H7 (cell line): ENCODE data around the gene BEST4. TPM values are rescaled to one million over a fixed set of nuclear protein-coding genes. Genes with fewer than 3 reads are reported as not detected.
"Not testable (repeated sequence)": the region's sequence is repeated elsewhere in the genome, so short reads cannot be mapped to it uniquely, and the experiment has no call there.

Experiments used
- DNase-seq: peaks from one replicate; pipeline ENCODE4 v3.0.0; 2012
- H3K27me3 ChIP-seq: 2 replicates; pipeline ENCODE4 v1.6.0; 2011; ENCODE audit warnings: mild to moderate bottlenecking, low read length; ENCODE audit not compliant: control insufficient read depth, insufficient read depth
- H3K36me3 ChIP-seq: replicated peaks from 2 replicates; pipeline ENCODE4 v1.5.1; 2011; ENCODE audit warnings: low read length; ENCODE audit not compliant: control insufficient read depth, insufficient read depth
- H3K4me3 ChIP-seq: 2 replicates; pipeline ENCODE4 v1.5.1; 2011; ENCODE audit warnings: low read depth, mild to moderate bottlenecking, control low read depth, low read length, moderate library complexity; ENCODE audit not compliant: insufficient read depth
- total RNA-seq: library from RNA; depleted of rRNA; stranded (reverse); fragments of >200 nt; shearing (Covaris generic); gene quantifications from 2 replicates; pipeline ENCODE4 v1.2.3, GENCODE V29; 2014

The BEST4 gene
- total RNA-seq, 1 experiment from 2014 or later, result 0.80 TPM

DNA sequence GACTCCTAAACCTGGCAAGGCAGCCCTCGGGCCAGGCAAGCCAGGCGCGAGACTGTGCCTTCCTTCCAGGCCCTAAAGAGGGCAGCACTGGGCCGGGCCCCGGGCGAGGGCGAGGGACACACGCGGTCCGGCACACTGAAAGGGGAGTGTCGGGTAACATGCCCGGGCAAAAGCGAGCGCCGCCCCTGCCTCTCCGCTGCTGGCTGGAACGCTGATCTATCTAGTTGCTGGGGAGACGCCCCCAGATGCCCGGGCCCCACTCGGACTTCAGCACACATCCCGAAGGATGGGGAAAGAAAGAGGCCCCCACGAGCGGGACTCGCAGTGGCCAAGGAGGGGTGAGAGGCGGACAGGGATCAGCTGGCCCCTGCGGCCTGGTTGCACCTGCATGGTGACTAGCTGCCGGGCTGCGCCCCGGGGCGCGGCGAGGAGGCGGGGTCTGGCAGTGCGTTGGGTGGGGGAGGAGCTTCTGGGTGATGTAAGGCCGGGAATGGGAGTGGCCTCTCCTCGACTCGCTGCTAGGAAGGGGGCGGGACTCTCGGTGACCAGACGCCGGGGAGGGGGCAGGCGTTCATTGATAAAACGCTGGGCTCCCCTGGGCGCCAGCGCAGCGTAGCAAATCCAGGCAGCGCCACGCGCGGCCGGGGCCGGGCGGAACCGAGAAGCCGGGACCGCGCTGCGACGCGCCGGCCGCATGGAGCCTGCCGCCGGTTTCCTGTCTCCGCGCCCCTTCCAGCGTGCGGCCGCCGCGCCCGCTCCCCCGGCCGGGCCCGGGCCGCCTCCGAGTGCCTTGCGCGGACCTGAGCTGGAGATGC, 12.0 kb upstream of the BEST4 start, which contains the start of gene PLK3:
TSS of gene PLK3 (plus strand) at position 608 of the 815 bp plus-strand sequence. CDS start at position 695, 87 bp downstream.
- H3K36me3 ChIP-seq, result peaks cover 16% of the 10 kb centered on the region
- peak; percentile 97 for DNase-seq
- peaks cover 6% of the 10 kb centered on the region; the same call in 1 of the 2 replicates for H3K27me3 ChIP-seq
- H3K4me3 ChIP-seq, result peak within 1 kb of the TSS; percentile 84

DNA sequence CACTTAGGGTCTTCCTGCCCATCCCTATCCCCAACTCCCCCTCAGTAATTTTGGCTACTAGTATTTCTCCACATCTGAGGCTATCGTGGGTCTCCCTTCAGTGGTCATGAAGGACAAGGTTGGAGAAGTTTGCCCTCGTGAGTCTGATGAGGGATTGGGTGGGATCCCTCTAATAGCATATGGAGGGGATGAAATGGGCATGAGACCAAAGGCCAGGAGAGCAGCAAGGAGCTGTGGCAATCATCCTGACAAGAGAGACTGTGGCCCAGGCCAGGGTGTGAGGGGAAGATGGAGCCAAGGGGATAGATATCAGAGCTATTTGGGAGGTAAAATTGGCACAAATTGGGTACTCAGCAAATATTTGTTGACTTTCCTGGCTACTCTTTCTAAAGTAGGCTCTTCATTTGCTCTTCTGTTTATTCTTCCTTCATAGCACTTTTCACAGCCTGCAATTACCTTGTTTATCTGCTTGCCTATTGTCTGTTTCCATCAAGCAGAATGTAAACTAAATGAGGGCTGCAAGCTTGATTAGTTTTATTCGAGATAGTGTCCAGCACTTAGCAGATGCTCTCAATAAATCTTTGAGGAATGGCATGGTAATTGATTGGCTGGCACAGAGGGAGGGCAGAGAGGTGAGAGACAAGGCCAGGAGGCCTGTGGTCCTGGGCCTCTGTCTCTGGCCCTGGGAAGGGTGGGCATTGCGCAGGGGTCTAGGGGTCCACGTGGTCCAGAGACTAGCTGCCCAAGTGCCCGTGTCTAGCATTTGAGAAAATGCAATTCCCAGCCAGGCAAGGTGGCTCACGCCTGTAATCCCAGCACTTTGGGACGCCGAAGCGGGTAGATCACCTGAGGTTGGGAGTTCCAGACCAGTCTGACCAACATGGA, 10.8 kb upstream of the BEST4 start:
- peaks cover 13% of the 10 kb centered on the region for H3K36me3 ChIP-seq
- H3K27me3 ChIP-seq, result peaks cover 6% of the 10 kb centered on the region; the same call in 1 of the 2 replicates
- no peak for DNase-seq
- H3K4me3 ChIP-seq, result no peak overlapping the region

DNA sequence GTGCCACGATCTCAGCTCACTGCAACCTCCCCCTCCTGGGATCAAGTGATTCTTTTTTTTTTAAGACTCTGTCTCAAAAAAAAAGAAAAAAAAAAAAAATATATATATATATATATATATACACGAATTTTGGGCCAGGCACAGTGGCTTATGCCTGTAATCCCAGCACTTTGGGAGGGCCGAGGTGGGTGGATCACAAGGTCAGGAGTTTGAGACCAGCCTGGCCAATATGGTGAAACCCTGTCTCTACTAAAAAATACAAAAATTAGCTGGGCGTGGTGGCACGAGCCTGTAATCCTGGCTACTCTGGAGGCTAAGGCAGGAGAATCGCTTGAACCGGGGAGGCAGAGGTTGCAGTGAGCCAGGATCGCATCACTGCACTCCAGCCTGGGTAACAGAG, 9.9 kb upstream of the BEST4 start:
- not testable (repeated sequence) for DNase-seq, H3K4me3 ChIP-seq, H3K36me3 ChIP-seq, H3K27me3 ChIP-seq

DNA sequence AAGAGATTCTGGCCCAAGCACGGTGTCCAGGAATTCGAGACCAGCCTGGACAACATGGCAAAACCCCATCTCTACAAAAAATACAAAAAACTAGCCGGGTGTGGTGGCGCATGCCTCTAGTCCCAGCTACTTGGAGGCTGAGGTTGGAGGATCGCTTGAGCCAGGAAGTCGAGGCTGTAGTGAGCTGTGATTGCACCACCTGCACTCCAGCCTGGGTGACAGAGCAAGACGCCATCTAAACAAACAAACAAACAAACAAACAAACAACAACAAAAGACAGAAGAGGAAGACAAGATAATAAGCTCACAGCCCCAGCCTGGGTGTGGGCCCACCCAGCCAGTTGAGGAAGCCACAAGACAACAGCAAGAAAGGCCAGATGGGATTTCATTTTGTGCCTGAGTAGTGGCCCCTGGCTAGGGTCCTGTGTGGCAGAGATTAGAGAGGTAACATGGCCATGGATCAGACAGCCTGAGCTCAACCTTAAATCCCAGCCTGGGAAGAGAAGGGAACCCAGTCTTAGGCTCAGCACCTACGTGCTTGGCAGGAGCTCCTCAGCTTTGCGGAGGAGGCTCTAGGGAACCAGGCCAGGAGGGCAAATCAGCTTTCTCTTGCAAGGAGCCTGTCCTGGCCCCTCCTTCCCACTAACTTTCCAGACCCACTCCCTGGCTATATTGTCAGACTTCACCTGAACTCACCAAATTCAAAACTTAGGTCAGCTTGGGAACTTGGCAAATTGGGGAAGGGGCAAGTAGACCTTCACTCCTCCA, 4.9 kb upstream of the BEST4 start:
- no peak overlapping the region for H3K4me3 ChIP-seq
- H3K36me3 ChIP-seq, result no peaks in the 10 kb centered on the region
- no peaks in the 10 kb centered on the region for H3K27me3 ChIP-seq
- no peak for DNase-seq

DNA sequence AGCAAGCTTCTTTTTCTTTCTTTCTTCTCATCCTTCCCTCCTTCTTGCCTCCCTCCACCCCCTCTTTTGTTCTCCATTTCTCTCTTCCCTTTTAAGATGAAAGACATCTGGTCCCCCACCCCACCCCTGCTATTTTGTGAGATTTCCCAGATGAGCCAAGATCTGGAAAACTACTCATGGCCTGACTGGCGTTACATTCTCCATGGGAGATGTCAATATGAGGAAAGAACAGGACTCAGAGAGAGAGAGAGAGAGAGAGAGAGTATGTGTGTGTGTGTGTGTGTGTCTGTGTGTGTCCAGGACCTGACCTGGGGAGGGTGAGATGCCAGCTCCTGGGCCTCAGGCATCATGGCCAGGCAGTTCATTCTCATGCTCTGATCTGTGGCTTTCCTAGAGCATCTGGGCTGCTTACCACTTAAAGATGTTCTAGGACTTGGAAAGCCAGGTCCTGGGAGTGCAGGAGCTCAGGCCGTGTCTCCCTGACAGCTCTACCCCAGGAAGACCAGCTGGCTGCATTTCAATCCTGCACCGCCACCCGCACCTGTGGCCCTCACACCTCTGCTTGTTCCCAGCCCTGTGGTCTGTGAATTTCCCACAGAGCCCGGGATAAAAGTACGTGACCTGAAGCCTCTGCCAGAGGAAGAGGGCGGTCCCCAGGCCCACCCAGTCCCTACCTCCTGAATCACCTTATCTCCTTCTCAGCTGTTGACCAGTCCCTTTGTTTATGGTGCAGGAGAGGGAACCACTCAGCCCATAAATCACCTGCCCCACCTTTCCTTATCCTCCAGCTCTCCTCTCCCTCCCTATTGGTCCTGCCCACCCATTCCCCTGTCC, 3.2 kb upstream of the BEST4 start:
- DNase-seq, result no peak
- Histone ChIP-seq H3K36me3 (no peaks in the 10 kb centered on the region), H3K4me3 (no peak overlapping the region), H3K27me3 (peaks cover 8% of the 10 kb centered on the region)

DNA sequence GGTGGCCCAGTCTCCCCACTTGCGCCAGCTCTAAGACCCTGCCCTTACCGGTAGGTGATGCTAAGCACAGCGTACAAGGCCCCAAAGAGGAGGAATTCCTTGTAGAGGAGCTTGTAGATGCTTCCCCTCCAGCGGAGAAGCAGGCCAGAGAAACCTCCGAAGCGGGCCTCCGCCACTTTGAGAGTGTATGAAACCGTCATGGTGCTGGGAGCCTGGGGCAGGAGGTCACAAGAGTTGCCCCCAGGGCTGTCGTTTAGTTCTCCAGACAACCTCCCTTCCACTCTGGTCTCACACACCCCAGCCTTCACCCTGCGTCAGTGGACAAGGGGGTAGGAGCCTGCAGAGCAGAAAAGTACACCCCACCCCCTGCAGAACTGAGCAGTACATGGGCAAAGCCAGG, 464 bp downstream of the BEST4 start:
- no peak for DNase-seq
- Histone ChIP-seq H3K4me3 (no peak overlapping the region), H3K27me3 (peaks cover 23% of the 10 kb centered on the region), H3K36me3 (no peaks in the 10 kb centered on the region)

DNA sequence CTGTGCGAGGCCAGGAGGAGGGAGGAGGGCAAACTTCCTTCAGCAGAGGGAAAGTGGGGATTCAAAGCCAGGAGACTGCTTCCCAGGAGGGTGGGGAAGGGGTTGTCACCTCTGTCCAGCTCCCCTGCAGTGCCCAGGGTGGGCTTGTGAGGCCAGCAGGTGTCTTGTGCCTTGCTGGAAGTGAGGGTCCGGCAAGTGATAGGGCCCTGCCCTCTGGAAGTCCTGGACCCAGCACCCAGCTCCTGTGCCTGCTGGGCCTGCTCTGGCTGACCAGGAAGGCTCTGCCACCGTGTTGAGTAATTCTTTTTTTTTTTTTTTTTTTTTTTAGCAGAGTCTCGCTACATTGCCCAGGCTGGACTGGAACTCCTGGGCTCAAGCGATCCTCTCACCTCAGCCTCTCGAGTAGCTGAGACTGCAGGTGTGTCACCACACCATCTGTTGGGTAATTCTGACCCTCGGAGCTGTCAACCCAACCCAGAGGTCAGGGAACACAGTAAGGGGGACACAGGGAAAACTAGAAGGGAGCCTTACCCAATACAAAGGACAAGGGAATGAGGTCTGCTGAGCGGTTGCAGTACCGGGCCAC, 1.0 kb downstream of the BEST4 start:
- Histone ChIP-seq H3K4me3 (peak overlapping the region; percentile 54), H3K27me3 (peaks cover 23% of the 10 kb centered on the region), H3K36me3 (no peaks in the 10 kb centered on the region)
- no peak for DNase-seq

DNA sequence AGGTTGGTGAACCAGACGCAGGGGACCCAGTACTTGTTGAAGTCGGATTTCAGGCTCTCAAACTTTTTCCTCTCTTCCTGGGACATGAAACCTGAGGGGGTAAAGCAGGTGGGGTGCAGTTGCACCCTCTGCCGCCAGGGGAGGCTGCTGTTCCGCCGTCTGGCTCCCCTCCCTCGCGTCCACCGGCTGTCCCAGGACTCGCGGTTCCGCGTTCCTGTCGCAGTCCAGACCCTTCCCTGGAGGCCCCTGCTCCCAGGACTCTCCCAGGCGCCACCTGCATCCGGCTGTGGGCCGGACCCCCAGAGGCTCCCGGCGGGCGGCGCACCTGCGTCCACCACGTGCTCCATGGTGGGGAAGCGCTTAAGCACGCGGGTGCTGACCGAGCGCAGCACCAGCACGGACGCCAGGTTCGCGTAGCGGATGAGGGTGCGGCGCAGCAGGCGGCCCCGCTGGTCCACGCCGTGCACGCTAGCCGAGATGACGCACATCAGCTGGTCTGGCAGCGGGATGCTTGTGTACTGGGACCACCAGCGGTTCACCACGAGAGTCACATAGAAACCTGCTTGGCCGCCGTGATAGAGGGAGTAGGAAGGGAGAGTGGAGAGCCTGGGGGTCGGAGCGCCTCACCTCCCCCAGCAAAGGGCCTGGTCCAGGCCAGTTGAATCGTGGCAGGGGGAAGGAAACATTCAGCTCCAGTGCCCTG, 1.7 kb downstream of the BEST4 start:
- DNase-seq, result peak; percentile 92

DNA sequence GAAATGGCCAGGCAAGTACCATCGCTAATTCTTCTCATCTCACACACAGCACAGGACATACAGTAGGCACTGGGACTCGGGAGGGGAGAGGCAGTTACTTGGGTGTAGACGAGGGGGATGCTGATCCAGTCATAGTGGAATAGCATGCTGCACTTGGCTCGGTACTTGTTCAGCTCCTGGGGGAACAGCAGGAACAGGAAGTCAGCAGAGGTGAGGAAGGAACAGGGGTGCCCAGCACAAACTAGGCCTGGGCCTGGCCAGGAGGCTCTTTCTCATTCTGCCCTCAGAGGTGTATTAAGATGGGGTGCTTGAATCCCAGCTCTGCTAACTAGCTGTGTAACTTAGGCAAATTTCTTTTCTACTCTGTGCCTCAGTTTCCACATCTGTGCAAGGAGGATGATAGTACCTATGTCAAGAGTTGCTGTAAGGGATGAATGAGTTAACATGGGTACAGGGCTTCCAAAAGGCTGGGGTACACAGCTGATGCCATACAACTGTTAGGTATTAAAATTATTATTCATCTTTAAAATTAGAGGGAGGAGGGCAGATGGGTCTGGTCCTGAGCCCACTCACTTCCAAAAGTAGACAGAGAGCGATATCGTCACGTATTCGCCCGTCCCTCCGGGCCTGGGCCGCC, 2.4 kb downstream of the BEST4 start:
- Histone ChIP-seq H3K27me3 (peaks cover 23% of the 10 kb centered on the region), H3K36me3 (no peaks in the 10 kb centered on the region), H3K4me3 (peak overlapping the region; percentile 54)
- no peak for DNase-seq

More for the DNA sequence above, 1.7 kb downstream of the BEST4 start:
- Histone ChIP-seq H3K4me3 (peak overlapping the region; percentile 54), H3K27me3 (peaks cover 23% of the 10 kb centered on the region), H3K36me3 (no peaks in the 10 kb centered on the region)

DNA sequence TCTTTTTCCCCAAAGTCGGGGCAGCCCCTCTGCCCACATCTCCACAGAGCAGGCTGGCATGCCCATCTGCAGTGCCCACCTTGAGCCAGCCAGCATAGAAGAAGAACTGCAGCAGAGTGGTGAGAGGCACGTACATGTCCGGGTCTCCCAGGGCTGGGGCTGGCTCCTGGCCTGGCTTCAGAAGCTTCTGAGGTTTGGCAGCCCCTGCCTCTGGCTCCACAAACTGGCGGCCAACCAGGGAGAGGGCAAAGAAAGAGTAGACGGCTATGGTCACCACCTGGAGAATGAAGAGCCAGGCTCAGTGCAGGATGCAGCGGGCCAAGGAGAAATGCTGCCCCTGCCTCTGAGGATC, 3.0 kb downstream of the BEST4 start:
- Histone ChIP-seq H3K27me3 (peaks cover 23% of the 10 kb centered on the region), H3K36me3 (no peaks in the 10 kb centered on the region), H3K4me3 (no peak overlapping the region)
- no peak for DNase-seq

DNA sequence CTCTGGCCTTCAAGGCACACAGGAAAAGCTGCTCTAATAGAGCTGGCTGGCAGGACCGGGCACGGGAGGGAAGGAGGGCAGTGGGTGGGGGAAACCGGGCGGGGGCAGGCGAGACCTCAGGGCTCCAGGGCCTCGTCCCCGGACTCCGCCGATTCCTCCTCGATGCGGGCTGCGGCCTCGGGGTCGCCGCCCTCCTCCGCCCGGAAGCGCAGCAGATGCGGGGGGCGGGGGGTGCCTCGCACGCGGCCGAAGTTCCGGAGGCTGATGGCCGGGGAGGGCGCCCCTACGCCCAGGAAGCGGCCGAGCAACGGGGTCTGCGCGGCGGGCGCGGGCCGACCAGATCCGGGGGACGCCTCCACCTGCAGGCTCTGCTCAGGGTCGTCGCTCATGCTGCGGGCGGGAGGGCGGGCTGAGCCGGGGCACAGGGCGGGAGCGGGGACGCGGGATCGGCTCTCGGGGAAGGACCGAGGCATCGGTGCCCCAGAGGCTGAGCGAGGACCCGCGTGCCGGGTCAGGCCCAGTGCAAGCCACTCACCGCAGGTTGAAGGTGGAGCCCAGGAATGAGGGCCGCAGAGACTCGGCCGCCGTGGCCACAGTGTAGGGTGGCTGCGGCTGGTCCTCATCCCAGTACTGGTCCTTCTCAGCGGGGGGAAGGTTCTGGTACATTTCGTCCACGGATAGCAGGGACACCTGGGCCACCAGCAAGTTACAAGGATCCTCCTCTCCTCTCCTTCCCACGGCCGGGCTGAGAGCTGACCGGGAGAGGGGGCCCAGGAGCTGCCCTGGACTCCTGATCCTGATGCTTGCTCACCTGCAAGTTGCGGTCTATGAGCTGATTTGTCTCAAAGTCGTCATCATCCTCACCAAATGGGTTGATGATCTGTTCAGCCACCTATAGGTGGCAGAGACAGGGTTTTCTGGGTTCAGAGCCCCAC, 3.6 kb downstream of the BEST4 start:
- peak overlapping the region; percentile 41 for H3K4me3 ChIP-seq
- peaks cover 23% of the 10 kb centered on the region for H3K27me3 ChIP-seq
- no peaks in the 10 kb centered on the region for H3K36me3 ChIP-seq
- DNase-seq, result peak; percentile 85

DNA sequence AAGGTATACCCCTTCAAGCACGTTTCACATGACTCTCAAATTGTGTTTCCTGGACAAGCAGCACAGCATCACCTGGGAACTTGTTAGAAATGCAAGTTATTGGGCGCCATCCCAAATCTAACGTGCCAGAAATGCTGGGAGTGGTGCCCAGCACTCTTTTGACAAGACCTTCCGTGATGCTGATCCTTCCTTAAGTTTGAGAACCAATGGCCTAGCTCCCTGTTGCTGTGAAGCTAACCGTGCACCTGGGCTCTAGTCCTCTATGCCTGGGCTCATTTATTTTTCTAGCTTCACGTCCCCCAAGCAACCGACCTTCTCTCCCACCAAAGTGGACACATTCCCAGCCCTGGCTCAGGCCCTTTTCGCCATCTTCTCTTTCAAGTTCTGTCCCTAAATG, 4.3 kb downstream of the BEST4 start:
- peak overlapping the region; percentile 41 for H3K4me3 ChIP-seq
- peaks cover 2% of the 10 kb centered on the region for H3K36me3 ChIP-seq
- H3K27me3 ChIP-seq, result peaks cover 23% of the 10 kb centered on the region
- DNase-seq, result no peak
